ENCODE data around the gene FAM193A.
"Not testable (repeated sequence)": the region's sequence is repeated elsewhere in the genome, so short reads cannot be mapped to it uniquely, and the experiment has no call there.

FAM193A gene

GRCh38 chr4:2754848-2755819 lies 218.7 kb downstream of the FAM193A start:
- DNase-seq: no peak

DNA sequence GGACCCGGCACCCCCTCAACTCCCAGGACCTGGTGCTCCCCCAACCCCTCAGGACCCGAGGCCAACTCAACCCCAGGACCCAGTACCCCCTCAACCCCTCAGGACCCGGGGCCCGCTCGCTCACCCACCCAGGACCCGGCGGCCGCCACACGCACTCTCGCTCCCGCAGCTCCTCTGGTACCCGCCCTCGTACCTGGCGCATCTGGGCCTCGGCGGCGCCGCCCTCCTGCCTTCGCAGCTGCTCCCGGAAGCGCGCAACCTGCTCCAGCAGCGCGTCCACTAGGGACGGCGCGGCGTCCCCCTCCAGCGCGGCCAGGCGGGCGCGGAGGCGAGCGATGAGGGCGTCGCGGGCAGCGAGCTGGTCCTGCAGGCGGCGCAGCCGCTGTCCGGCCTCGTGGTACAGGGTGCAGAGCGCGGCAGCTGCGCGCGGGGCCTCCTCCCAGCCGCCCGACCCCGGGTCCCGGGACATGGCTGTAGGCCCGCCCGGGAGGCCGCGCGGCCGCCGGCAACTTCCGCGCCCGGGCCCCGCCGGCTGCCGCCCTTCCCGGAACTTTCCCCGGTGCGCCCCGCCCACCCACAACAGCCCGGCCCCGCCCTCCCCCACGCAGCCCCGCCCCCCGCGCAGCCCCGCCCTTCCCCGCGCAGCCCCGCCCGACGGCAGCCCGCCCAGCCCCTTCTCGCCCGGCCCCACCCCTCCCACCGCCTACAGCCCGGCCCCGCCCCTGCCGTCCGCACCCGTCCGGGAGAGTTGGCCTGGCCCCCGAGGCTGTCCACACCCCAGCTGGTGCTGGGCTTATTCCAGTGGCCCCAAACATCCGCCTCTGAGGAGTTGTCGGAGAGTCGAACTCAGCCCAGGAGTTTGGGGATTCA lies 219.6 kb downstream of the FAM193A start, which contains the start of gene TNIP2:
TSS of gene TNIP2 (minus strand) at position 516 of the 870 bp plus-strand sequence. CDS start at position 469, 47 bp downstream.
- peak; percentile 86 for DNase-seq

DNA sequence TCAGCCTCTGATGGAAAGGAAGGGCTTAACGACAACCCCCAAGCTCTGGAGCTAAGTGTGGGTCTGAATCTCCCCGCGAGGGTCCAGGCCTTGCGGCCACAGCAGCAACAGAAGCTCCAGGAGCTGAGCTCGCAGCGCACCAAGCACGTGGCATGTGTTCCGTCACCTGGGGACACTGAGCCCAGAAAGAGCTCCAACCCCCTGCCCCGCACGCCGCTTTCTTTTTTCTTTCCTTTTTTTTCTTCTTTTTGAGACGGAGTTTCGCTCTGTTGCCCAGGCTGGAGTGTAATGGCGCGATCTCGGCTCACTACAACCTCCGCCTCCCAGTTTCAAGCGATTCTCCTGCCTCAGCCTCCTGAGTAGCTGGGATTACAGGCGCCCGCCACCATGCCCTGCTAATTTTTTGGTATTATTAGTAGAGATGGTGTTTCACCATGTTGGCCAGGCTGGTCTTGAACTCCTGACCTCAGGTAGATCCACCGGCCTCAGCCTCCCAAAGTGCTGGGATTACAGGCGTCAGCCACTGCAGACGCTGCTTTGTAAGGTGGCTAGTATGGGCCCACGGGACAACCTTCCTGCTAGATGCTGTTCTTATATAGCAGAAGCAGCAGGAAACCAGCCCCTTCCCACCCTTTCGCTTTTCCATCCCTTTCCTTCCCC lies 220.4 kb downstream of the FAM193A start:
- no peak for DNase-seq

GRCh38 chr4:2757426-2757825 lies 221.0 kb downstream of the FAM193A start:
- no peak for DNase-seq

DNA sequence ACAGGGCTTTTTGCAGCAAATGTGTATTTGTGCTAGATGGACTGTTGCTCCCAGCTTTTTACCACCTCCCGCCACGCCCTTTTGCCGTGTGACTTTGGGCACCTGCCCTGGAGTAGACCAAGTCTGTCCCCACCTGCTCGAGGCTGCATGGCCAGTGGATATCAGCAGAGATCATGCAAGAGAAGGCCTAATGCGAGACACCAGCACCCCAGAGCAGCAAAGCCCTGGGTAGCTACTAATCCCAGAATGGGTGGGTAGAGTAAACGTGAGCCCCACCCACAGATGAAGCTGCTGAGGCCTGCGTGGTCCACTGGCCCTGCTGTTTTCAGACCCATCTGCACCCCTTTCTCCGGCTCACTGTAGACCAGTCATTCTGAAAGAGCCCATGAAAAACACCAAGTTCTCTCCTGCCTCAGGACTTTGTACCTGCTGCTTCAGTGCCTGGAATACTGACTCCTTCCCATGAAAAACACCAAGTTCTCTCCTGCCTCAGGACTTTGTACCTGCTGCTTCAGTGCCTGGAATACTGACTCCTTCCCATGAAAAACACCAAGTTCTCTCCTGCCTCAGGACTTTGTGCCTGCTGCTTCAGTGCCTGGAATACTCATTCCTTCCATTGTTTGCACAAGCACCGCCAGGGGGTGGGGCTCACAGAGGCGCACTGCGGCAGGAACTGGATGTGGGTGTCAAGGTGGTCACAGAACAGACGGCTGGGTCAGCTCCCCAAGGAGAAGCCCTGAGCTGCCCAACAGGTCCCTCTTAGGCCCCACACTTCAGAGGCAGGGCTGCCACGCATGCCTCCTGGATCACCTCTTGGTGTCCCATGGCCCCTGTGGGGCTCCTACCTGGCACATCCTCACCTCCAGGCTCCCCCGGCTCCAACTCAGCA lies 224.8 kb downstream of the FAM193A start:
- no peak for DNase-seq

- no peak for DNase-seq
These were observed 225.6 kb downstream of the FAM193A start for GRCh38 chr4:2762048-2762447.

- DNase-seq: not testable (repeated sequence)
These were observed 226.3 kb downstream of the FAM193A start for GRCh38 chr4:2762486-2763370.

DNA sequence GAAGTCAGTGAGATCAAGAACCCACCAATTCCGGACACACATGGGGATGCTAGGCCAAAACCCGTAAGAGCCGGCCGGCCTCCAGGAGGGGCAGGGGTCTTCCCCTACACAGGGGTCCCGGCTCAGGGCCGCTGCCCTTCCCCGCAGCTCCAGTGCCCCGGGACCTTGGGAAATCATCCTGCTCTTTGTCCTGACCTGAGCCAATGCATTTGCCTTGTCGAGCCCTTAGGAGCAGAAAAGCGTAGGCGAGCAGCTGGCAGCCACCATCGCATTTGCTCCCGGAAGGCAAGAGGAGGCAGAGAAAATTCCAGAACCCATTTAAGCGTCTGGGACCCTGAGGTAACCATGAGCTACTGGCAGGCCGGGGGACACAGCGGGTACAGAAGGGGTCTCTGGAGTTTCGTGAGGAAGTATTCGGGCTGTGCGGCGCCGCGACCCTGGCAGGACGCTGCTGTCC lies 227.1 kb downstream of the FAM193A start:
- no peak for DNase-seq

GRCh38 chr4:2765832-2766526 lies 229.5 kb downstream of the FAM193A start:
- no peak for DNase-seq

- DNase-seq: no peak
These were observed 230.7 kb downstream of the FAM193A start for GRCh38 chr4:2767046-2767704.

- DNase-seq: no peak
These were observed 231.2 kb downstream of the FAM193A start for GRCh38 chr4:2767705-2768074.

DNA sequence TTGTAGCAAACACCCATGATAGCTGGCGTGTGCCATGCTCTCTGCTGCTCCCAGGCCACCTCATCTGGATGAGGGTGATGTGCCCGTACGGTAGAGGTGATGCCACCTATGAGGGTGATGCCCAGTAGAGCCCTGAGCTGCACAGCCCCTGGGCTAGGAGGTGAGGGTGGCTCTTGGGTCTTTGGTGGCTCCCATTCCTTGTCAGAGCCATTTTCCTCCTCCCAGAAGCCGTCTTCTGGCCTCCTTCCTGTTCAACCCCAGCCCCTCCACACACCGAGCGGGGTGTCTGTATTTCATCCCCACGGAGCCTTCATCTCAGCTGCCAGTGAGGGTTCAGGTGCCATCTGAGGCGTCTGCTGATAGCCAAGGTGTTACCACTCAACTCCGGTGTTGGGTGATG lies 231.7 kb downstream of the FAM193A start:
- DNase-seq: no peak

DNA sequence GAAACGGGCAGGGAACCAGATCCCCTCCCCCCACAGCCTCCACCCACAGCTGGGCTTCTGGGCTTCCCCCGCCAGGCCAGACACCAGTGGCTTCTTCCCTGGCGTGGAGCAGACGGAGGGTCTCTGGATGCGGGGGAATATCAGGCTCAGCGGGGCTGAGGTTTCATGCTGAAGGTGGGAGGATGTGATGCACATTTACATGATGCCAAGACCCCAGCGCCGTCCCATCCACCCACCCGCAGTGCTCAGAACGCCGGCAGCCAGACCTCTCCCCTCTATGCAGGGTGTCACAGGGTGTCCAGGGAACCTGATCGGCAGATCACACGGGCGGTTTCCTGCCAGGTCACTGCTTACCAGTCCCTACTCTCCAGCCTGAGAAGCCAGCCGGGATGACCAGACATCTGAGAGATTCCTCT lies 232.5 kb downstream of the FAM193A start:
- DNase-seq: no peak

DNA sequence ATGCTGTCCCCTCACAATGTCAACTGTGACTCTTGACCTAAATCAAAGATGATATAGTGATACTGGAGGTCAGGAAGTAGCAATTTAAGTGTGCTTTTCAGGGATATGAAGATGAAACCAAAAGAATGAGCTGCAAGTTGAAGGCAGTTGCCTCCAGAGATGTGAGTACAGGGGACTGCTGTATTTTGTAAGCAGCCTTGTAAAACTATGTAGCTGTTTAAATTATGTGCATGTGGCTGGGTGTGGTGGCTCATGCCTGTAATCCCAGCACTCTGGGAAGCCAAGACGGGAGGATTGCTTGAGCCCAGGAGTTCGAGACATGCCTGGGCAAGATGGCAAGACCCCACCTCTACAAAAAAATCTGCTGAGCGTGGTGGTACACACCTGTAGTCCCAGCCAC lies 234.8 kb downstream of the FAM193A start:
- no peak for DNase-seq

DNA sequence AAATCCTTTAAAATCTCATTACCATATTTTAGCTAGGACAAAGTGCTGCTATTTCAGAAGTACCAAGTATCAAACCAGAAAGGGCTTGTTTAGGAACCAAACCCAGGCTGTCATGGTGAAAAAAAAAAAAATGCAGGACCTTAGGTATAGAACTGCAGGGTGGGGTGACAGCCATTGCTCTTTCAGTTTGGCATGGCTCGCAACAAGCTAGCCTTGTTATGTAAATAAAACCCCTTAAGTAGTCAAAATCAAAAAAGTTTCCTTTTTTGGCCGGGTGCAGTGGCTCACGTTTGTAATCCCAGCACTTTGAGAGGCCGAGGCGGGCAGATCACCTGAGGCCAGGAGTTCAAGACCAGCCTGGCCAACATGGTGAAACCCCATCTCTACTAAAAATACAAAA lies 244.2 kb downstream of the FAM193A start:
- DNase-seq: not testable (repeated sequence)

DNA sequence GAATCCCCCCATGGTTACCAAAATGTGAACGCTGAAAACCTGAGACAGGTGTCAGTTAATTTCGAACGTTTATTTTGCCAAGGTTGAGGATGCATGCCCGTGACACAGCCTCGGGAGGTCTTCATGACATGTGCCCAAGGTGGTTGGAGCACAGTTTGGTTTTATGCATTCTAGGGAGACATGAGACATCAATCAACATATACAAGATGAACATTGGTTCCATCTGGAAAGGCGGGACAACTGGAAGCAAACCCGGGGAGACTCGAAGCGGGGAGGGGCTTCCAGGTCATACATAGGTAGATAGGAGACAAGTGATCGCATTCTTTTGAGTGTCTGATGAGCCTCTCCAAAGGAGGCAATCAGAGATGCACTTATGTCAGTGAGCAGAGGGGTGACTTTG lies 245.5 kb downstream of the FAM193A start:
- DNase-seq: no peak
